Measurements from ENCODE around the gene CPM. TPM values are rescaled to one million over a fixed set of nuclear protein-coding genes. Genes with fewer than 3 reads are reported as not detected.
A peak's percentile ranks its signal among the peaks of the same experiment; 100 is the strongest.

The CPM gene
- total RNA-seq: 100 to 1,000 TPM in 1 of 4 donors, 10 to 100 TPM in 3; 54.0 to 117 (median 75.2) TPM

DNA sequence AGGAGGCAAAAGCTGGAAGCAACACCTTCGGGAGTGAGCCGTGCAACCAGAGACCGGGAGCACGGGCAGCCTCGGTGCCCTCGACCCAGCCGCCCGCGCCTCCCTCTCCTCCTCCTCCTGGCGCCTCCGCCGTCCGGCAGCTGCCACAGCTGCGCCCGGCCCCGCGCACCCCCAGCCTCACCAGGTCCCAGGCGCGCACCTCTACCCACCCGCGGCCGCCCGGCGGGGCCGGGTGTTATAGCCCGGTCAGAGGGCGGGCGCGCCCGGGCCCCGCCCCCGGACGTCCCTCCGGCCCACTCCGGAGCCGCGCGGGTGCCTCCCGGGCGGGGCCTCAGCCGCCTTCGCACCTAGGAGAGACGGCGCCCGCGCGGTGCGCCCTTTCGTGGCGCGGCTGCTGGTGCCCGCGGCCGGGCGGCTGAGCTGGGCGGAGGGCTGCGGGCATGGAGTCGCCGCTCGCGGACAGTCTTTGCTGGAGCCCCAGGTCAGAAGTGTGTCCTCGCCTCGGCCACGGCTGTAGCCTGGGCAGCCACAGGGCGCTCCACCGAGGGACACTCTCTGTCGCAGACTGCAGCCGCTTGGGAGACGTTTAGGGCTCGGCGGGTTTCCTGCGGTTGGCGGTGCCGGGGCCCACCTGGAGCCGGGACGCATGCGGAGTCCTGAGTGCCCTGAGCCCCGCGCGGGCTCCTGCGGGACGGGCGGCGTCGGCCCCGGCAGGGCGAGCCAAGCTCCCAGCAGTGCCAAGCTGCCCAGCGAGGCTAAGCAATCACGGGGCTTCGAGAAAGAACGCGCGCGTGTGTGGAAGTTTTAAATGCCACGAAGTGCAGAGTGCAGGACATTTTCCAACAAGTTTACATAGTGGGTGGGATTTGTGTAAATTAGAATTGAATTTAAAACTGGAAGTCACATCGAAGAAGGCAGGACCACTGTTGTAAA lies at the start of gene CPM:
Gene CPM (minus strand): TSS at position 211 of the 933 bp plus-strand sequence. CDS start 334 bp downstream, outside the sequence.
- peaks cover 0 to 3% (median 0%) of the 10 kb centered on the region in 4 donors for H3K9me3 ChIP-seq
- TF ChIP-seq CTCF (IDR thresholded peaks at IDR 0.05) (no peak), EP300 (IDR thresholded peaks at IDR 0.05) (peak in 1 of 2 donors; percentile 55), POLR2A (IDR thresholded peaks at IDR 0.05) (peak; percentile 83 to 88)
- no peaks in the 10 kb centered on the region for H3K36me3 ChIP-seq
- H3K4me1 ChIP-seq: peaks cover 0 to 22% (median 0%) of the 10 kb centered on the region in 4 donors
- DNase-seq (ENCODE audit: low spot score in 2 of 2): peak in 1 of 2 donors; percentile 40
- H3K4me3 ChIP-seq: peak within 1 kb of the TSS; percentile 55 to 75 (median 62)
- peak within 1 kb of the TSS; percentile 66 to 77 (median 68) for H3K27ac ChIP-seq
- no peaks in the 10 kb centered on the region for H3K27me3 ChIP-seq
- WGBS, 2 donors: 4 to 5% methylated on average over 51 to 69 of the region's 96 CpGs

DNA sequence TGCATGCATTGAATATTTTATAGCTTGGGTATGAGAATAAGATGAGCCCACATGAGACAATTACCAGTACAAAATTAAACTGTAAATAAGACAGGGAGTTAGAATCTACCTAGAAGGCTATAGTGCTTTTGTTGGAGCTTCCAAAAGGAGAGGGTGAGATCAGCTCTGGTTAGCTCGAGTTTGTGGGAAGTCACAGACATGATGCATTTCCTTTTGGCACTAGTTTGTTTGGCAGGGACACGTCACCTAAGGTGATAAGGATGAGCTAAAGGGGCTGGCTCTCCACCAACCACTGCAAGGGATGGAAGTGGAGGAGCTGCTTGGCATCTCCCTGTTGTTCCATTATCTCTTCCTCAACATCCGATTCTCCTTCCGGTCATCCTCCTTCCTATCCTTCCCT lies 48.5 kb upstream of the CPM start:
- H3K4me3 ChIP-seq: no peak overlapping the region
- 65 to 87% methylated on average over 4 of the region's 4 CpGs for WGBS, 2 donors
- peaks cover 0 to 5% (median 0%) of the 10 kb centered on the region in 4 donors for H3K9me3 ChIP-seq
- peaks cover 8 to 29% (median 12%) of the 10 kb centered on the region in 4 donors for H3K4me1 ChIP-seq
- no peak overlapping the region for H3K27ac ChIP-seq
- H3K27me3 ChIP-seq: no peaks in the 10 kb centered on the region
- no peaks in the 10 kb centered on the region for H3K36me3 ChIP-seq
- DNase-seq (ENCODE audit: low spot score in 2 of 2): no peak
- TF ChIP-seq CTCF (IDR thresholded peaks at IDR 0.05) (no peak), POLR2A (IDR thresholded peaks at IDR 0.05) (no peak), EP300 (IDR thresholded peaks at IDR 0.05) (no peak)

- 90 to 93% methylated on average over 10 of the region's 10 CpGs for WGBS, 2 donors
Measured at GRCh38 chr12:68980476-68981212, 47.7 kb upstream of the CPM start.

GRCh38 chr12:68978678-68979077 lies 45.7 kb upstream of the CPM start:
- peaks cover 0 to 5% (median 0%) of the 10 kb centered on the region in 4 donors for H3K9me3 ChIP-seq
- H3K27me3 ChIP-seq: no peaks in the 10 kb centered on the region
- no peak for DNase-seq (ENCODE audit: low spot score in 2 of 2)
- H3K4me1 ChIP-seq: peaks cover 8 to 31% (median 12%) of the 10 kb centered on the region in 4 donors
- TF ChIP-seq CTCF (IDR thresholded peaks at IDR 0.05): no peak
- TF ChIP-seq POLR2A (IDR thresholded peaks at IDR 0.05): no peak
- no peak for TF ChIP-seq EP300 (IDR thresholded peaks at IDR 0.05)
- H3K27ac ChIP-seq: peak overlapping the region in 3 of 4 donors; percentile 48 to 80 (median 58)
- H3K4me3 ChIP-seq: no peak overlapping the region
- WGBS, 2 donors: 82% methylated on average over 2 of the region's 2 CpGs
- H3K36me3 ChIP-seq: no peaks in the 10 kb centered on the region

More at GRCh38 chr12:68980476-68981212, 47.7 kb upstream of the CPM start:
- Histone ChIP-seq H3K27me3 (no peaks in the 10 kb centered on the region), H3K4me3 (no peak overlapping the region), H3K4me1 (peaks cover 8 to 31% (median 12%) of the 10 kb centered on the region in 4 donors), H3K27ac (no peak overlapping the region), H3K36me3 (no peaks in the 10 kb centered on the region), H3K9me3 (peaks cover 0 to 5% (median 0%) of the 10 kb centered on the region in 4 donors)
- no peak for TF ChIP-seq CTCF (IDR thresholded peaks at IDR 0.05)
- no peak for TF ChIP-seq EP300 (IDR thresholded peaks at IDR 0.05)
- no peak for TF ChIP-seq POLR2A (IDR thresholded peaks at IDR 0.05)
- no peak for DNase-seq (ENCODE audit: low spot score in 2 of 2)
